NCI-H82 (cell line): ENCODE results near the gene SEMA5B.

ENCODE experiments used
- DNase-seq: peaks from one replicate; lab custom pipeline; 2025; lab: John Stamatoyannopoulos, UW

Gene SEMA5B

DNA sequence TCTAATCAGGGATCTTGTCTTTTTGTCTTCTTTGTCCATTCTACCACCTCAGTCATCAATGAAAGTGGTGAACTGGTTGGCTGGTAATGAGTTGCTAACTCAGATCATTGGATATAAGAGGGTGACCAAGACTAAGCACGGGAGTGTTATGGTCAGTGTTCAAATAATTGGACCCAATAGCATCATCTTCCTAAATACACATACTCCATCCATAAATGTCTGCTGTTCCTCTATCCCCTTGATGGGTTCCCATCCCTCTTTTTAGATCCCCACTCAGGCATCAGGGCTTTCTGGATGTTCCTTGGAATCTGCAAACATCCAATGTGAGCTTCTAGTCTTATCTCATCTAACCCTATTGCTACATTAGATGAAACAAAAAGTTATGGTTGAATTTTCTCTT is 3.5 kb downstream of the SEMA5B start:
- no peak for DNase-seq

- peak; percentile 86 for DNase-seq
Measured at GRCh38 chr3:123021996-123022510, 5.5 kb downstream of the SEMA5B start.

GRCh38 chr3:123021388-123021787 is 6.2 kb downstream of the SEMA5B start:
- DNase-seq, result no peak

DNA sequence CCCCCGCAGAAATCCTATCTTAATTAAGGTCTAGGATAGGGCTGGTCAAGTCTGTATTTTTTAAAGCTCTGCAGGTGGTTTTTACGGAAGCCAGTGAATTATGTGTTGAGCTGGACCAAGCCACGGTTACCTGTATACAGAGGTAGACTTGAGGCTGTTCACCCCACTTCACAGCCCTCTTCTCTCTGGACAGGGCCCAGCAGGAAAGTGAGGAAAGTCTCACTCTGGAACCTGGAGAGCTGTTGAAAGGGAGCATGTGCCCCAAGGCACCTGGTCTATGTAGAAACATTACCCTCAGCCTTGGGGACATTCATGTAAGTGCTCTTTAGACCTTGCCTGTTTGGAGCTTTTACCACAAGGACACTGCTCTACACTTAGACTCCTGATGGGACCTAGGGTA is 6.9 kb downstream of the SEMA5B start:
- no peak for DNase-seq

- no peak for DNase-seq
Measured at GRCh38 chr3:123019591-123019990, 8.0 kb downstream of the SEMA5B start.

- no peak for DNase-seq
Measured at GRCh38 chr3:123019161-123019560, 8.4 kb downstream of the SEMA5B start.

DNA sequence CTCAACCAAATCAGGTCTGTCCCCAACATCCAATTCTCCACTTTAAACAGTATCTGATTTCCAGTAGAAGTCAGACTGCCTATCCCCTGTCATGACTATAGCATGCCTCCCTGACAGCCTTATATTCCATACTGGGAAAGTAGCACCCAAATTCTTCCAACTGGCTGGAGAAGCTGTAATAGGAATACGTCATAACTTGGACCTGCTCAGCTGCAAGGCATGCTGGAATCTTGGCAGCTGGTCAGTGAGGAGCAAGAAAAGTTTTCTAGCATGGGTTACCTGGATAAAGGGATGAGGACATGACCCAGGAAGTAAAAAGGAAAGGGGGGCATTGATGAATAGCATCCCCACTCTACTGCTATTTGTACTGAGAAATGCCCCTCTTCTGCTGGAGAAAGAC is 8.9 kb downstream of the SEMA5B start:
- no peak for DNase-seq

GRCh38 chr3:123015596-123015995 is 12.0 kb downstream of the SEMA5B start:
- DNase-seq, result no peak

DNA sequence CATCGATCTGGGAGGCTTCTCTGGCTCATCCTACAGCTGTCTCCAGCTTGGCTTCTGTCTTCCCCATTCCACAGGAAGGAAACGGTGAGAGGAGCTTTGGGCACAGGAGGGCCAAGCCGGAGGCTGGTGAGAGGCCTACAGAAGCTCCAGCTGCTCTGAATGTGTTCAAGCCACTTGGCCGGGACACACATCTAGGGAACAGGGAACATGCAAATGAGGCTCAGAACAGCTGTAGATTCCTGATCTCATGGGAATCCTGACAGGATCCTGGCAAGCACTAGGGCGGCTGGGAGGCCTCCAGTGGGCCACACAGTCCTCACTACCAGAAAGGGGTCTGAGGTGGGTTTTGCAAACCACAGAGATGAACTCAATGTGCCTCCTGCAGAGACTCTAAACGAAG is 13.7 kb downstream of the SEMA5B start:
- DNase-seq, result peak; percentile 30

DNA sequence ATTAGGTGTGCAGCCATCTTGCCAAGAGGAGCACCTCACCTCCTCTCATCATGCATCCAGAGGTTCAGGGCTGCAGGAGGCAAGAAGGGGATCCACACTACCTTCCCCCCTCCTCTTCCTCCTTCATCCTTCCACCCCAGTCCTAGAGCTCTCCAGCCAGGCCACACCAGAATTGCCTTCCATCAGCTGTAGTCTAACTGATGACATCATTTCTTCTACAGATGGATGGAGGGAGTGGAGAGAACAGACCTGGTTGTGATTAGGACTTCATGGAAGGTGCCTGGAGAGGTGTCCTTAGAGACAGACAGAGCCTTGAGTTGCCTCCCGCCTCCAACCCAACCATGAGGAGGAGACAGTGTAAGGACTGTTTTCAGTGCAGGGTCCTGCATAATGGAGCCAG is 14.9 kb downstream of the SEMA5B start:
- no peak for DNase-seq

- DNase-seq, result no peak
Measured at GRCh38 chr3:123011447-123011846, 16.1 kb downstream of the SEMA5B start.

- DNase-seq, result no peak
Measured at GRCh38 chr3:123008840-123009239, 18.7 kb downstream of the SEMA5B start.

DNA sequence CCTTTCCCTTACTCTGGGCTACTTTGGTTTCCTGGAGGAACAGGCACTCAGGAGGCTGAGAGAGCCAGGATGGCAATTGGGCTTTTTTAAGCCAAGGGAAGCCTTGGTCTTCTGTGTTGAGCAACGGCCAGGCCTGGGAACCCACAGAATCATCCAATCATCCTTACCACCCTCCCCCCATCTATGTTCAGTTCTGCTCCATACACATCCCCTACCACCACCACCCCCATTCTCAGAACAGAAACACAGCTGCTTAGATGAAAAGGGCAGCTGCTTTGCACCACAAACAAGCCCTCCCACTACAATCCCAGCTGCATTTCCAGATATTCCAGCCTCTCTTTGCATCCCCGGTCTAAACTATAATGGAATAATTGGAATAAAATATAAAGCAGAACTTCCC is 21.0 kb downstream of the SEMA5B start:
- DNase-seq, result no peak

DNA sequence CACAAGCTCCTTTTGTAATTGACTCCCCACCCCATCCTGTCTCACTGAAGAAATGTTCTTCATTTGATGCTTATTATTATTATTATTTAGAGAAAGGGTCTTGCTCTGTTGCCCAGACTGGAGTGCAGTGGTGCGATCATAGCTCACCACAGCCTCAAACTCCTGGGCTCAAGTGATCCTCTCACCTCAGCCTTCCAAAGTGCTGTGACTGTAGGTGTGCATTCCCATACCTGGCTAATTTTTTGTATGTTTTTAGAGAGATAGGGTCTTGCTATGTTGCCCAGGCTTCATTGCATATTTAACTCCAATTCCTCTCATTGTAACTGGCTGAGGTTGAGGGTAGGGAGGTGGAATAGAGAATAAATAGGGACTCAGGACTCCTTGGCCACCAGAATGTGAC is 22.3 kb downstream of the SEMA5B start:
- DNase-seq, result no peak

DNA sequence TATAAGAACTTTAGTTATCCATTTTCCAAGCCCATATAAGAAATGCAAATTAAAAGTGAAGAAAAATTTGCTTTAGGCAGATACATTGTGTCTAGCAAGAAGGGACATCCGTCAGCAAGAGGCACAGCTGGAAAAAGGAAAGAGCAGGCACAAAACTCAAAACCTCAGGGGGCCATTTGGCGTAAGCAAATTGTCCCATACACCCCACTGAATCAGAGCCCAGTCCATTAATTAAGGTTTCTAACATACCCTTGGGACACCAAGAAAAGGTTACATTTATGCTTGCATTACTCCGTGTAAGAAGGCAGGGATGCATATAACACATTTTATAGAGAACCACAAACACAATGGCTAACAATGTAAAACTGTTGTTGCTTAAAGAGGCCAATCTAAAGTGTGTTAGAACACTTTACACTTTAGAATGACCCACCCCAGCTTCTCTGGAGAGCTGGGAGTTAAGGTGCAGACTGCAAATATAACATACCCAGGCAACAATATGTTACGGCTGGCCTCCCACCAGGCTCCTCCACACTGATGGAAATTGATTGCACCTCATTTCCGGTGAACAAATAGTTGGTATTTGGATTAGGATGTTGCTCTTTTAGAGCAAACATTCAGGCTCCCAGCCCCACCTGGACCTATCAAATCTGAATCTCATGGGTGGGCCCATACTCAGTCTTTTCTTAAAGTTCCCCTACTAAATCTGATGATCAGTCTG is 23.2 kb downstream of the SEMA5B start:
- no peak for DNase-seq

DNA sequence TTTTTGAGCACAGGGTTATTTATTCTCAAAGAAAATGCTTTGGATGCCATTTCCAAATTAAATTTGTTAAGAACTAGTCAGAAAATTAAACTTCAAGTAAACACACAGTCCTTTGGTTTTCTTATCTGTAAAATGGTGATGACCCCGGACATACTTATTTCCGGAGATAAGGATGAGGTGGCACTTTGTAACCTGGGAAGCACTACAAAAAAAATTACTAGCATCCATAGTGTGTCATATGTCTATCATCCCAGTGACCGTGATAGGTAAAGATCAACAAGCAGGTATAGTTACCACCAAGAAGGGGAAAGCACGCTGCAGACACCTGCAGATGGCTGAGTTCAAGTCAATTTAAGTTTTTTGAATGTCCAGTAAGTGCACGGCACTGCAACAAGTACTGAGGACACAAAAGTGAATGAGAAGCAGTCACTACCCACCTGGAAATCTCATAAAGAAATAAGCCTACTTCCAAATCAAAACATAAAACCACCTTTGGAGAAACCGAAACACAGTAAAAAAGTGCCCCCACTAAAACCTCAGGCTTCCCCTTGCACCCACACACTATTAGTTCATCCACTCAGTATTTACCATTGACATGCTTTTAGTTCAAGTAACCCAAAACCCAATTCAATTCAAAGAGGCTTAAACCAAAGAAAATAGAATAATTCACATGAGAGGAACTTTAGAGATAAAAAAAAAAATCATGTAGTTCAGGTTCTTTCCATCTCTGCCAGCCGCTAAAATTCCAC is 24.6 kb downstream of the SEMA5B start:
- DNase-seq, result no peak

- no peak for DNase-seq
Measured at GRCh38 chr3:123002100-123002748, 25.3 kb downstream of the SEMA5B start.

- no peak for DNase-seq
Measured at GRCh38 chr3:122998856-122999255, 28.7 kb downstream of the SEMA5B start.

GRCh38 chr3:122998206-122998605 is 29.4 kb downstream of the SEMA5B start:
- DNase-seq, result no peak

GRCh38 chr3:122996038-122996580 is 31.5 kb downstream of the SEMA5B start:
- peak; percentile 95 for DNase-seq

DNA sequence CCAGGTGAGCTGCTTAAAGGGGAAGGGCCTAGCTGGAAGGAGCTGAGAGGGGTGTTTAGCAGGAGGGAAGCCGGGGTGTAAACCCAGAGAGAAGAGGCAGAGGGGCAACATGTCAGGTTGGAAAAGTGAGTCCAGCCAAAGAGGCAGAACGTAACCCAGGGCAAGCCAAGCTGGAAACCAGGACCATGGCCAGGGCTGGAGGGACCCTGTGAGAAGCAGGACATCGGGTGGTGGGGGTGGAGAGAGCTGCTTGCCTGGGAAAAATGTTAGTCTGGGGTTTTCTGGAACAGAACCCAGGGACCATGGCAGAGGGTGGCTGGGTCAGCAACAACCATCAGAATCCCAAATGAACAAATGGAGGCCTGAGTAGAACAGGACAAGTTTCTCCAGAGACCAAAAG is 32.6 kb downstream of the SEMA5B start:
- no peak for DNase-seq

DNA sequence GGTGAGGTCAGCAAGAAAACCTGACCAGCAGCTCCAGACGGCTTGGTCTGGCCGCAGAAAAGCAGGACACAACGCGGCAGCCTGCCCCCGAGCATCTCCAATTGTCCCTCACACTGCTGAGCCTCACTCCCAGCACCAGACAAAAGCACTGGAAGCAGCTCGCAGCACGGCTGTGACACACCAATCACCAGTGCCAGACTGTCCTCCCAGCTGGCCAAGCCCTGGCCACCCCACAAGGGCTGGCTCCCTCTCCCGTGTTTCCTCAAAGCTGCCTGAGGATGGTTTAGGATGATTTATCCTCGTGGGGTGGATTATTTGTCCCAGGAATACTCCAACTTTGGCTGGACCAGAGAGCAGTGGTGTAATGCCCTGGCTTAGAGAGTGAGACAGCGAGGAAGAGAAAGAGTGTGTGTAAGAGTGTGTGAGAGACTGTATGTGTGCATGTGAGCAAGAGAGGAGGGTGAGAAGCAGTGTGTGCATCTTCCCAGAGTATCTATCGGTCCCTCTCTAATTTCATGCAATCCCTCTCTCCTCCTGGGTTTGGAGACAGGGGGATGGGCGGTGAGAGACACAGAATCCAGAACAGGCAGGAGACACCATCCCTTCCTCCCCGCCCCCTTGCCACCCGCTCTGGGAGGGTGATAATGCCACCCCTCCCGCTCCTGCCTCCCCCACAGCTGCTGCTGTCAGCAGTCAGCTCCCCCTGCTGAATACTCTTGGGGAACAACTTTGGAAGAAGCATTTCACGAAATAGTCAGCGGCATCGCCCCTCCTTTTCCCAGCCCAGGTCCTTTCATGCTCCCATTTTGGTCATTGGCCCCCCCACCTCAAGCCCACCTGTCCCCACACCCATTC is 34.2 kb downstream of the SEMA5B start:
- peak; percentile 67 for DNase-seq
